Breast epithelium (tissue), 3 donors: ENCODE data around the gene ABCF3.

Experiments
- POLR2A ChIP-seq: fragments of 450-650 bp; IDR thresholded peaks from one replicate; pipeline ENCODE4 v1.6.1; 2016; ENCODE audit warnings: antibody characterized with exemption, mild to moderate bottlenecking, moderate library complexity
- POLR2AphosphoS5 ChIP-seq, 3 donors: sonication (generic); formaldehyde crosslinking; IDR thresholded peaks; one replicate each; pipeline ENCODE4 v1.6.1; 2017; ENCODE audit warnings: antibody characterized with exemption in 3 of 3

DNA sequence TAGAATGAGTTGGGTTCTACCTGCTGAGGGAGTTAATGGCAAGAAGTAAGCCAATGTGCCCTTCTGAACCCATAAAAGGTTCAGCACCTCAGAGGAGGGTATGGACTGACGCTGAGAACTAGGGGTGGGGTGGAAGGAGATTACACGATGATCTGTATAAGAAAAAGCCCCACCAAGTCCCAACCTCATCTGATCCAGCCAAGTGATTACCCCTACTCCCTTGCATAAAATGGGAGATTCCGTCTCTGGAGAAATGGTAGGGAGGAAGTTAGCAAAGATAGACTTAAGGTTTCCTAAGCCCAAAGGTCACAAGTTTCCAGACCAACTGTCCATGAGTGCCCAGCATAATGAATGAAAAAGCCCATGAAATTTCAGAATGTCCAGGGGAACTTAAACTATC is 37.9 kb upstream of the ABCF3 start:
- no peak for TF ChIP-seq POLR2AphosphoS5 (IDR thresholded peaks at IDR 0.05)
- TF ChIP-seq POLR2A = no peak
